Measurements from ENCODE around the gene KCNV2.
"Not testable (repeated sequence)": the region's sequence is repeated elsewhere in the genome, so short reads cannot be mapped to it uniquely, and the experiment has no call there.

KCNV2 gene

DNA sequence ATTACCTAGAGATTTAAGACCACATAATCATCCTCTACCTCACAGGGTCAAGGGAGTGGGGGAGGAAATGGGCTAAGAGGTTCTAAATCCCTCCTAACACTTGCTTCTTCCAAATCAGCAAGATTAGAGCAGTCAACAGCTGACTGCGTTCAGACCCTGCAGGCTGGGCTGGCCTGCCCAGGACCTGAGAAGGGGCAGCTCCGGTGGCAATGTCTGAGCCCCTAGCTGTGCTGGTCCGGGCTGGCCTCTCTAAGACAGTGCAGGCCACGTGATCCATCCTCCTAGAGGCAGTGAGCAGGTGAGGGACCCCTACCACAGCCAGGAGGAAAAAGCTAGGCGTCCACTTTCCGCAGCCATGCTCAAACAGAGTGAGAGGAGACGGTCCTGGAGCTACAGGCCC lies at the start of gene KCNV2:
Gene KCNV2 (plus strand): TSS at position 126 of the 400 bp plus-strand sequence. CDS start 230 bp downstream, at position 356.
- no peak for DNase-seq (ENCODE audit: low read depth in 3 of 3)

GRCh38 chr9:2673161-2673560 lies 44.1 kb upstream of the KCNV2 start:
- DNase-seq (ENCODE audit: low read depth in 3 of 3): no peak

GRCh38 chr9:2674141-2674824 lies 43.0 kb upstream of the KCNV2 start:
- no peak for DNase-seq (ENCODE audit: low read depth in 3 of 3)

DNA sequence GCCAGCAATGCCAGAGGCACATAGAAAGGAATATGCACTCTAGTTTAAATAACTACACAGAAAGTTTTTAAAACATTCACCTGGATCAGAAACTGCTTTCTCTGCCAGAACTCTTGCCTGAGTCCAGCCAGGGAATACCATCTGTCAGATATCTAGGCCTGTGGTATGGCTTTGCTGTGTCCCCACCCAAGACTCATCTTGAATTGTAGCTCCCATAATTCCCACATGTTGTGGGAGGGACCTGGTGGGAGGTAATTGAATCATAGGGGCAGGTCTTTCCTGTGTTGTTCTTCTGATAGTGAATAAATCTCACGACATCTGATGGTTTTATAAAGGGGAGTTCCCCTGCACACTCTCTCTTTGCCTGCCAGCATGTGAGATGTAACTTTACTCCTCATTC lies 41.5 kb upstream of the KCNV2 start:
- no peak for DNase-seq (ENCODE audit: low read depth in 3 of 3)

- no peak for DNase-seq (ENCODE audit: low read depth in 3 of 3)
These were observed 40.8 kb upstream of the KCNV2 start for GRCh38 chr9:2676466-2676865.

GRCh38 chr9:2677915-2678889 lies 39.1 kb upstream of the KCNV2 start:
- no peak for DNase-seq (ENCODE audit: low read depth in 3 of 3)

- no peak for DNase-seq (ENCODE audit: low read depth in 3 of 3)
These were observed 38.3 kb upstream of the KCNV2 start for GRCh38 chr9:2679011-2679410.

GRCh38 chr9:2681981-2682380 lies 35.3 kb upstream of the KCNV2 start:
- DNase-seq (ENCODE audit: low read depth in 3 of 3): no peak

DNA sequence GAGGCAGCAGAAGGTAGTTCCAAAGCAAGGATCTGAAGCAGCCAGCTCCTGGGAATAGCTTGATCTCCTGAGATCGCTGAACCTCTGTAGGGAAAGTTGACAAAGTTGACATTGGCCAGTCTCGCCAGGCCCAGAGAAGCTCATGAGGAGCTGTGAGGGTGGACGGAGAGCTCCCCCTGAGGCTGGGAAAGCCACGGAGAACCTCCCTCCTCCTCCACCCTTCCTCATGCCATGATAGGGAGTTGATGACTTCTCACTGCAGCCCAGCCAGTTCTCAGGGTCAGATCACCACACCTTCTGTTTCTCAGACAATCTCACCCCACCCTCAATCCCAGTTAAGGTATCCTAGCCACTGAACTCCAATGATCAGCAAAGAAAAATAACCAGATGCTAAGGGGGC lies 30.4 kb upstream of the KCNV2 start:
- DNase-seq (ENCODE audit: low read depth in 3 of 3): no peak

DNA sequence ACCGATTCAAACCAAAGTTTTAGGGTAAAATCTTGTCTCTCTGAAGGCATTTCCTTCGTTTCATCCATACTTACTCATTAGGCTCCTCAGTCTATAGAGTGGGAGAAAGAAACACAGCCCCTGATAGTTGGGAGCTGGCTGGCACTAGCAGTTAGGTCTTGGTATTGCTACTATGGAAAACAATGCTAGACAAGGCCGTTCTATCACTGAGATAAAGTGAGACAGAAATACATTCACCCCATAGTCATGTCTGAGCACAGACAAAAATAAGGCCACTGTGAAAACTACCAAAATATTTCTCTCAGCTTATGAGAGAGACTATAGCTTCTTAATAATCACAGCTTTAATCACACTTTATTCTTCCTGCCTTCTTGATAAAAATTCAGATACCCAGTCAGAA lies 28.7 kb upstream of the KCNV2 start:
- DNase-seq (ENCODE audit: low read depth in 3 of 3): no peak

GRCh38 chr9:2691212-2691611 lies 26.1 kb upstream of the KCNV2 start:
- no peak for DNase-seq (ENCODE audit: low read depth in 3 of 3)

DNA sequence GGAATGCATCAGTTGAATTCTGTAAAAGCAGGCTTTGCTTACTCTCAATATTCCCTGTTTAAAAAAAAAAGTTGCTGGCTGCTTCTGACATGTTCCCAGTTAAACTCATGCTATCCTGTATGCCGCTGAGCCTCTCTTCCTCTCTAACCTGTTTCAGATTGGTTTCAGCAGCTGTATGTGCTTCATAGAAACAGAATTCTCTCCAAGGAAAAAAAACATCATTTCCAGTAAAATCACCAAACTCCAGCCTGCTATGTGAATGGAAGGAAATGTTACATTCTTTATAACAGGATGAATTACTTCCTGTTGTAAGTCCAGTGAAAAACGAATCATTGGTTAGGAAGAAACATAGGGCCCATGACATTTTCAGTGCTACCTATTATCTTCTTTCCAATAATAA lies 25.7 kb upstream of the KCNV2 start:
- no peak for DNase-seq (ENCODE audit: low read depth in 3 of 3)

GRCh38 chr9:2693056-2693455 lies 24.3 kb upstream of the KCNV2 start:
- no peak for DNase-seq (ENCODE audit: low read depth in 3 of 3)

DNA sequence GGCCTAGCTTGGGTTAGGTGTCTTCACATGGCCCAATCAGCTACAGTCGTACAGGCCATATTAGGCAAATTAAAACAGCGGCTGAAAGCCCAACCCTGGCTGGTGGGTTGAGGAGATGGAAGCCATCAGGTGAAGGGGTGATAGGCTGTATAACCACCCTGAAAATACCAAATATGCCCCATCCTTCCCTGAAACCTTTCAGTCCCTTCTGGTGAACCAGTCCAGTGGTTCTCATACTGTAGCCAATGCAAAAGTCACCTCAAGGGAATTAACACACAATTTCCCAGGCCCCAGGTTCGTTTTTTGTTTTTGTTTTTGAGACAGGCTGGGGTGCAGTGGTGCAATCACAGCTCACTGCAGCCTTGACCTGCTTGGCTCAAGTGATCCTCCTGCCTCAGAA lies 19.8 kb upstream of the KCNV2 start:
- DNase-seq (ENCODE audit: low read depth in 3 of 3): no peak

- DNase-seq (ENCODE audit: low read depth in 3 of 3): no peak
These were observed 16.9 kb upstream of the KCNV2 start for GRCh38 chr9:2700398-2700797.

GRCh38 chr9:2700909-2701550 lies 16.3 kb upstream of the KCNV2 start:
- DNase-seq (ENCODE audit: low read depth in 3 of 3): no peak

GRCh38 chr9:2704504-2704903 lies 12.8 kb upstream of the KCNV2 start:
- no peak for DNase-seq (ENCODE audit: low read depth in 3 of 3)

- DNase-seq (ENCODE audit: low read depth in 3 of 3): not testable (repeated sequence)
These were observed 10.1 kb upstream of the KCNV2 start for GRCh38 chr9:2707256-2707655.

- DNase-seq (ENCODE audit: low read depth in 3 of 3): no peak
These were observed 7.6 kb upstream of the KCNV2 start for GRCh38 chr9:2709645-2710101.

DNA sequence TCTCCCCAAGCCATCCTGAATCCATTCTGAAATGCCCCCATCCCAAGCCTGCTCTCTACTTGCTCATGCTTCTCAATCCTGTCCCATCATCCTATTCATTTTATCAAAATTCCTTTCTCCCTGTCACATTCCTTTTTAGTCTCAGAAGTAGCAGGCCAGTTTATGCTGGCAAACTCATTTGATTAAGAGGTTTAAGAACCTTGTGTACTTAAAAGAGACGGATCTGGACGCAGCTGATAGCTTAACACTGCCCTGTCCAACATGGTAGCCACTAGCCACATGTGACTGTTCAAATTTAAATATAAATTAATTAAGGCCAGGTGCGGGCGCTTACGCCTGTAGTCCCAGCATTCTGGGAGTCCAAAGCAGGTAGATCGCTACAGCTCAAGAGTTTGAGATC lies 5.6 kb upstream of the KCNV2 start:
- DNase-seq (ENCODE audit: low read depth in 3 of 3): no peak

DNA sequence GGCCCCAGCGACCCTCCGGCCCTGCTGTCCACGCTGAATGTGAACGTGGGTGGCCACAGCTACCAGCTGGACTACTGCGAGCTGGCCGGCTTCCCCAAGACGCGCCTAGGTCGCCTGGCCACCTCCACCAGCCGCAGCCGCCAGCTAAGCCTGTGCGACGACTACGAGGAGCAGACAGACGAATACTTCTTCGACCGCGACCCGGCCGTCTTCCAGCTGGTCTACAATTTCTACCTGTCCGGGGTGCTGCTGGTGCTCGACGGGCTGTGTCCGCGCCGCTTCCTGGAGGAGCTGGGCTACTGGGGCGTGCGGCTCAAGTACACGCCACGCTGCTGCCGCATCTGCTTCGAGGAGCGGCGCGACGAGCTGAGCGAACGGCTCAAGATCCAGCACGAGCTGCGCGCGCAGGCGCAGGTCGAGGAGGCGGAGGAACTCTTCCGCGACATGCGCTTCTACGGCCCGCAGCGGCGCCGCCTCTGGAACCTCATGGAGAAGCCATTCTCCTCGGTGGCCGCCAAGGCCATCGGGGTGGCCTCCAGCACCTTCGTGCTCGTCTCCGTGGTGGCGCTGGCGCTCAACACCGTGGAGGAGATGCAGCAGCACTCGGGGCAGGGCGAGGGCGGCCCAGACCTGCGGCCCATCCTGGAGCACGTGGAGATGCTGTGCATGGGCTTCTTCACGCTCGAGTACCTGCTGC lies 839 bp downstream of the KCNV2 start:
- DNase-seq (ENCODE audit: low read depth in 3 of 3): no peak

DNA sequence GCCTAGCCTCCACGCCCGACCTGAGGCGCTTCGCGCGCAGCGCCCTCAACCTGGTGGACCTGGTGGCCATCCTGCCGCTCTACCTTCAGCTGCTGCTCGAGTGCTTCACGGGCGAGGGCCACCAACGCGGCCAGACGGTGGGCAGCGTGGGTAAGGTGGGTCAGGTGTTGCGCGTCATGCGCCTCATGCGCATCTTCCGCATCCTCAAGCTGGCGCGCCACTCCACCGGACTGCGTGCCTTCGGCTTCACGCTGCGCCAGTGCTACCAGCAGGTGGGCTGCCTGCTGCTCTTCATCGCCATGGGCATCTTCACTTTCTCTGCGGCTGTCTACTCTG lies 1.4 kb downstream of the KCNV2 start:
- no peak for DNase-seq (ENCODE audit: low read depth in 3 of 3)
